Cortex of kidney (tissue), 1 donor: ENCODE results near the gene SFI1.
"Not testable (repeated sequence)": the region's sequence is repeated elsewhere in the genome, so short reads cannot be mapped to it uniquely, and the experiment has no call there.

Experiments used
- DNase-seq: peaks from one replicate; lab custom pipeline; 2025; lab: John Stamatoyannopoulos, UW

Gene SFI1

GRCh38 chr22:31588970-31589675 lies 92.8 kb downstream of the SFI1 start:
- no peak for DNase-seq

GRCh38 chr22:31590161-31590560 lies 93.8 kb downstream of the SFI1 start:
- not testable (repeated sequence) for DNase-seq

- no peak for DNase-seq
Observed at GRCh38 chr22:31595271-31595670, 98.9 kb downstream of the SFI1 start.

GRCh38 chr22:31602259-31602952 lies 106.1 kb downstream of the SFI1 start:
- DNase-seq = no peak

- DNase-seq = no peak
Observed at GRCh38 chr22:31603081-31603525, 106.8 kb downstream of the SFI1 start.

- DNase-seq = no peak
Observed at GRCh38 chr22:31603574-31603973, 107.2 kb downstream of the SFI1 start.

GRCh38 chr22:31604137-31604705 lies 107.9 kb downstream of the SFI1 start:
- no peak for DNase-seq

- DNase-seq = no peak
Observed at GRCh38 chr22:31604746-31605705, 108.7 kb downstream of the SFI1 start.

GRCh38 chr22:31605851-31606585 lies 109.7 kb downstream of the SFI1 start:
- DNase-seq = no peak

- DNase-seq = no peak
Observed at GRCh38 chr22:31607696-31608095, 111.4 kb downstream of the SFI1 start.

- no peak for DNase-seq
Observed at GRCh38 chr22:31609716-31610115, 113.4 kb downstream of the SFI1 start.

- no peak for DNase-seq
Observed at GRCh38 chr22:31610611-31611010, 114.3 kb downstream of the SFI1 start.

GRCh38 chr22:31611061-31611760 lies 114.9 kb downstream of the SFI1 start:
- no peak for DNase-seq

- DNase-seq = no peak
Observed at GRCh38 chr22:31612891-31613285, 116.6 kb downstream of the SFI1 start.

- DNase-seq = no peak
Observed at GRCh38 chr22:31613286-31613903, 117.1 kb downstream of the SFI1 start.

- DNase-seq = no peak
Observed at GRCh38 chr22:31613904-31614296, 117.6 kb downstream of the SFI1 start.

GRCh38 chr22:31614781-31615490 lies 118.6 kb downstream of the SFI1 start:
- DNase-seq = no peak

GRCh38 chr22:31615491-31615860 lies 119.1 kb downstream of the SFI1 start:
- no peak for DNase-seq

GRCh38 chr22:31615940-31616314 lies 119.6 kb downstream of the SFI1 start:
- no peak for DNase-seq
